Coronary artery (tissue), 2 donors: Measurements from ENCODE around the gene RUNX2.

Source experiments
- DNase-seq: peaks from one replicate; pipeline ENCODE4 v3.0.0-alpha.2; 2017; ENCODE audit warnings: low spot score
- H3K27ac ChIP-seq, 2 donors: fragments of 200-600 bp; sonication (generic); one replicate each; pipeline ENCODE4 v1.5.1; 2016 to 2019
- H3K4me3 ChIP-seq: fragments of 200-600 bp; sonication (generic); 2 replicates; pipeline ENCODE4 v1.5.1; 2016; ENCODE audit warnings: mild to moderate bottlenecking, moderate library complexity
- TF ChIP-seq, protein P1 (sequence below): fragments of 200-600 bp; sonication (generic); IDR thresholded peaks from one replicate; pipeline ENCODE4 v1.5.1; 2019; ENCODE audit warnings: antibody characterized with exemption

Gene RUNX2

DNA sequence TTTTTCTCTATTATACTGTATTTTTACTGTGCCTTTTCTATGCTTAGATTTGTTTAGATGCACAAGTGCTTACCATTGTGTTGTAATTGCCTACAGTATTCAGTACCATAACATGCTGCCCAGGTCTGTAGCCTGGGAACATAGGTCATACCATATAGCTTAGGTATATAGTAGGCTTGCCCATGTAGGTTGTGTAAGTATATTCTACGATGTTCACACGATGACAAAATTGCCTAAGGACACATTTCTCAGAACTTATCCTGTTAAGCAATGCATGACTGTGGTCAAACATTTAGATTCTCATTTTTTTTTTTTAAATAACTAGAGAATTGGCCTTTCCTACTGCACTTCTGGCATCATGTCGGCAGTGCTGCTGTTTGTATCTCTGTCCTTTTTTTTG is 303.3 kb downstream of the RUNX2 start:
- TF ChIP-seq, protein P1, sequence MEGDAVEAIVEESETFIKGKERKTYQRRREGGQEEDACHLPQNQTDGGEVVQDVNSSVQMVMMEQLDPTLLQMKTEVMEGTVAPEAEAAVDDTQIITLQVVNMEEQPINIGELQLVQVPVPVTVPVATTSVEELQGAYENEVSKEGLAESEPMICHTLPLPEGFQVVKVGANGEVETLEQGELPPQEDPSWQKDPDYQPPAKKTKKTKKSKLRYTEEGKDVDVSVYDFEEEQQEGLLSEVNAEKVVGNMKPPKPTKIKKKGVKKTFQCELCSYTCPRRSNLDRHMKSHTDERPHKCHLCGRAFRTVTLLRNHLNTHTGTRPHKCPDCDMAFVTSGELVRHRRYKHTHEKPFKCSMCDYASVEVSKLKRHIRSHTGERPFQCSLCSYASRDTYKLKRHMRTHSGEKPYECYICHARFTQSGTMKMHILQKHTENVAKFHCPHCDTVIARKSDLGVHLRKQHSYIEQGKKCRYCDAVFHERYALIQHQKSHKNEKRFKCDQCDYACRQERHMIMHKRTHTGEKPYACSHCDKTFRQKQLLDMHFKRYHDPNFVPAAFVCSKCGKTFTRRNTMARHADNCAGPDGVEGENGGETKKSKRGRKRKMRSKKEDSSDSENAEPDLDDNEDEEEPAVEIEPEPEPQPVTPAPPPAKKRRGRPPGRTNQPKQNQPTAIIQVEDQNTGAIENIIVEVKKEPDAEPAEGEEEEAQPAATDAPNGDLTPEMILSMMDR, result no peak
- Histone ChIP-seq H3K4me3 (no peak overlapping the region), H3K27ac (no peak overlapping the region)
- DNase-seq, result no peak

GRCh38 chr6:45633272-45633908 is 305.3 kb downstream of the RUNX2 start:
- no peak for DNase-seq
- no peak overlapping the region for H3K4me3 ChIP-seq
- TF ChIP-seq, protein P1, result no peak
- no peak overlapping the region for H3K27ac ChIP-seq

- TF ChIP-seq, protein P1, result no peak
- Histone ChIP-seq H3K27ac (no peak overlapping the region), H3K4me3 (no peak overlapping the region)
- DNase-seq, result no peak
Measured at GRCh38 chr6:45634231-45634630, 306.1 kb downstream of the RUNX2 start.

DNA sequence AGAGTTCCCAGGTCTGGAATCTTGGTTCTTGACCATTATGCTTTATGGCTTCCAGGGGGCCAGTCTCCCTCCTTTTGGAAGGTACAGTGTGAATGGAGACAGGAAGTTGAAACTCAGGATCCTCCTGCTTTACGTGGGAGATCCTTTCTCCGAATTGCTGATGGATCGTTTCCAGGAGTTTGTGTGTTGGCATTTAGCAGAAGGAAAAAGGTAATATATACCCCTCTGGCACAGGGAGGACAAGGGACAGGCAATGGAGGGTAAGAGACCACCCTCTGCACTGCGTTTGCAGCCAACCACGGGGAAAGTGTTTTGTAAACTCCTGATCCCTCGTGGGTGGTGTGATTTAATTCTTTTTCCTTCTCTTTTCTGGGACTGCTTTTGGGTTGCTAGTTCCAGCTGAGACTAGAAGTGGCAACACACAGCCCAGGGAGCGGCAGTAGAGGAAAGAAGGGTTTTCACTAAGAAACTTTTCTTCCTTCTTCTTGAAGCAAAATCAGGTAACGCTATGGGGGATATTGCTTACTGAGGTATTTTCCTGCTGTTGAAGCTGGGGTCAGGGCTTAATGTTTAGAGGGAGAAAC is 307.2 kb downstream of the RUNX2 start:
- no peak for DNase-seq
- Histone ChIP-seq H3K4me3 (no peak overlapping the region), H3K27ac (no peak overlapping the region)
- TF ChIP-seq, protein P1, result no peak

GRCh38 chr6:45637056-45637455 is 308.9 kb downstream of the RUNX2 start:
- H3K27ac ChIP-seq, result no peak overlapping the region
- TF ChIP-seq, protein P1, result no peak
- H3K4me3 ChIP-seq, result no peak overlapping the region
- no peak for DNase-seq

- no peak overlapping the region for H3K27ac ChIP-seq
- TF ChIP-seq, protein P1, result no peak
- DNase-seq, result no peak
- no peak overlapping the region for H3K4me3 ChIP-seq
Measured at GRCh38 chr6:45637611-45638257, 309.6 kb downstream of the RUNX2 start.

- Histone ChIP-seq H3K4me3 (no peak overlapping the region), H3K27ac (no peak overlapping the region)
- TF ChIP-seq, protein P1, result no peak
- DNase-seq, result no peak
Measured at GRCh38 chr6:45640081-45640491, 312.0 kb downstream of the RUNX2 start.
